Naive thymus-derived CD4-positive, alpha-beta T cell (primary cell): ENCODE measurements around the gene CCDC50. TPM values are rescaled to one million over a fixed set of nuclear protein-coding genes. Genes with fewer than 3 reads are reported as not detected.

Source experiments
- ATAC-seq: fragments of 150-1000 bp; cut with Tn5 transposase; 2 replicates; pipeline ENCODE4 v1.10.0; 2021; ENCODE audit warnings: mild to moderate bottlenecking, moderate library complexity
- CTCF ChIA-PET: fragments of 350-600 bp; sonication (Branson Sonifier 250); formaldehyde crosslinking; loops from one replicate; lab custom pipeline; 2021; ENCODE audit warnings: antibody characterized with exemption; lab: Charles Lee
- POLR2A ChIA-PET: fragments of 350-600 bp; sonication (Branson Sonifier 250); formaldehyde crosslinking; loops from one replicate; lab custom pipeline; 2021; ENCODE audit warnings: antibody characterized with exemption, inconsistent platforms; lab: Charles Lee
- DNase-seq, 9 donors: peaks; one replicate each; pipeline versions ENCODE4 v3.0.0 to v3.0.0-alpha.2; 2020 to 2022; ENCODE audit warnings: mixed read lengths in 1 of 9
- H3K27ac ChIP-seq: one replicate; pipeline ENCODE4 v1.7.0; 2013; ENCODE audit warnings: mild to moderate bottlenecking, low read depth, low read length, moderate library complexity
- H3K27me3 ChIP-seq, 2 donors: one replicate each; pipeline ENCODE4 v1.7.0; 2013; ENCODE audit warnings: low read length in 2 of 2, mild to moderate bottlenecking in 2 of 2, moderate library complexity in 2 of 2; ENCODE audit not compliant: control insufficient read depth in 2 of 2, insufficient read depth in 2 of 2
- H3K36me3 ChIP-seq, 3 experiments: 1 replicate in 2 of 3; 2 replicates in 1 of 3; pipeline ENCODE4 v1.7.0; 2013; ENCODE audit warnings: low read length in 3 of 3, mild to moderate bottlenecking in 3 of 3, moderate library complexity in 1 of 3; ENCODE audit not compliant: insufficient read depth in 3 of 3, control insufficient read depth in 2 of 3
- H3K4me1 ChIP-seq, 2 donors: one replicate each; pipeline ENCODE4 v1.7.0; 2013; ENCODE audit warnings: low read length in 2 of 2, mild to moderate bottlenecking in 2 of 2, moderate library complexity in 1 of 2; ENCODE audit not compliant: control insufficient read depth in 2 of 2, insufficient read depth in 2 of 2
- H3K4me3 ChIP-seq: 2 replicates; pipeline ENCODE4 v1.7.0; 2013; ENCODE audit warnings: mild to moderate bottlenecking, low read length
- H3K9me3 ChIP-seq, 3 experiments: 1 replicate in 2 of 3; 2 replicates in 1 of 3; pipeline ENCODE4 v1.7.0; 2013; ENCODE audit warnings: low read length in 3 of 3; ENCODE audit not compliant: control insufficient read depth in 2 of 3
- H3K27ac Mint-ChIP-seq, 9 donors: one replicate each; pipeline ENCODE4 v1.8.0; 2020 to 2022; ENCODE audit warnings: mixed read lengths in 9 of 9, mild to moderate bottlenecking in 8 of 9, moderate library complexity in 5 of 9, inconsistent platforms in 2 of 9
- H3K27me3 Mint-ChIP-seq, 5 donors: one replicate each; pipeline ENCODE4 v1.8.0; 2021 to 2022; ENCODE audit warnings: mixed read lengths in 5 of 5, mild to moderate bottlenecking in 1 of 5
- H3K36me3 Mint-ChIP-seq, 5 donors: one replicate each; pipeline ENCODE4 v1.8.0; 2020 to 2022; ENCODE audit warnings: mixed read lengths in 5 of 5, mild to moderate bottlenecking in 3 of 5, inconsistent platforms in 1 of 5
- H3K4me1 Mint-ChIP-seq, 7 donors: one replicate each; pipeline ENCODE4 v1.8.0; 2020 to 2022; ENCODE audit warnings: mixed read lengths in 7 of 7, mild to moderate bottlenecking in 3 of 7, inconsistent platforms in 1 of 7
- H3K4me3 Mint-ChIP-seq, 10 donors: one replicate each; pipeline ENCODE4 v1.8.0; 2020 to 2022; ENCODE audit warnings: mild to moderate bottlenecking in 10 of 10, mixed read lengths in 10 of 10, moderate library complexity in 6 of 10, inconsistent platforms in 2 of 10
- H3K9me3 Mint-ChIP-seq, 11 donors: one replicate each; pipeline ENCODE4 v1.8.0; 2020 to 2022; ENCODE audit warnings: mixed read lengths in 11 of 11, mild to moderate bottlenecking in 4 of 11, inconsistent platforms in 1 of 11, moderate library complexity in 1 of 11
- intact Hi-C, 2 donors: fragments of 100-400 bp; cut with micrococcal nuclease; formaldehyde crosslinking; loops; one replicate each; pipeline ENCODE4 v1.15.1; 2023
- polyA plus RNA-seq, 2 donors: library from polyadenylated mRNA; unstranded; fragments of 300-500 nt; fragmentation: Illumina TruSeq; gene quantifications; one replicate each; pipeline ENCODE4 v1.2.3, GENCODE V29; 2021
- total RNA-seq, 6 experiments: library from RNA in 5 of 6; stranded (reverse) in 5 of 6; gene quantifications; 1 replicate in 5 of 6; 2 replicates in 1 of 6; pipeline ENCODE4 v1.2.3 and lab custom pipeline; 2021 to 2026

The CCDC50 gene
- total and polyA plus RNA-seq, 7 experiments from 2014 or later: 0.92 to 17.9 (median 2.0) TPM

- ChIA-PET POLR2A (no interaction called here), CTCF (no interaction called here)
- H3K27ac ChIP-seq: no peak overlapping the region
Measured at GRCh38 chr3:191444569-191444968, 115.4 kb downstream of the CCDC50 start.

More at GRCh38 chr3:191444569-191444968, 115.4 kb downstream of the CCDC50 start:
- Histone ChIP-seq H3K4me3 (no peak overlapping the region), H3K9me3 (no peaks in the 10 kb centered on the region), H3K27me3 (no peaks in the 10 kb centered on the region), H3K36me3 (no peaks in the 10 kb centered on the region), H3K4me1 (no peaks in the 10 kb centered on the region)
- H3K4me1 Mint-ChIP-seq: no peaks in the 10 kb centered on the region
- H3K36me3 Mint-ChIP-seq: no peaks in the 10 kb centered on the region
- no peak overlapping the region for H3K4me3 Mint-ChIP-seq
- peaks cover 0 to 17% (median 6%) of the 10 kb centered on the region in 11 donors for H3K9me3 Mint-ChIP-seq
- peaks cover 0 to 7% (median 0%) of the 10 kb centered on the region in 5 donors for H3K27me3 Mint-ChIP-seq
- no peak for DNase-seq
- intact Hi-C loops: no loop called here
- H3K27ac Mint-ChIP-seq: no peak overlapping the region
- ATAC-seq: no peak

Other genes starting within 250 kb of the CCDC50 start
- gene OSTN, start 130.2 kb upstream of the CCDC50 start, total RNA-seq: not detected
- not detected for gene OSTN, start 130.2 kb upstream of the CCDC50 start, polyA plus RNA-seq
- gene UTS2B, start 1.1 kb downstream of the CCDC50 start, total RNA-seq: under 1 TPM in 1 of 5 experiments, not detected in 4; 0.34 TPM
- not detected for gene UTS2B, start 1.1 kb downstream of the CCDC50 start, polyA plus RNA-seq
- gene PYDC2, start 131.8 kb downstream of the CCDC50 start, total RNA-seq: not detected
- gene PYDC2, start 131.8 kb downstream of the CCDC50 start, polyA plus RNA-seq: not detected